Stimulated activated naive CD4-positive, alpha-beta T cell treated with Interleukin-2 at 50 U/mL for 16 hours (primary cell): ENCODE measurements around the gene CYTH3.

Experiments
- DNase-seq: peaks from one replicate; lab custom pipeline; 2025; lab: John Stamatoyannopoulos, UW

Gene CYTH3

GRCh38 chr7:6279937-6280336 is 7.5 kb upstream of the CYTH3 start:
- DNase-seq, result no peak

GRCh38 chr7:6279341-6279740 is 6.9 kb upstream of the CYTH3 start:
- DNase-seq, result no peak

- no peak for DNase-seq
Measured at GRCh38 chr7:6278749-6279310, 6.4 kb upstream of the CYTH3 start.

GRCh38 chr7:6277476-6277875 is 5.1 kb upstream of the CYTH3 start:
- DNase-seq, result no peak

GRCh38 chr7:6276911-6277408 is 4.5 kb upstream of the CYTH3 start:
- no peak for DNase-seq

- no peak for DNase-seq
Measured at GRCh38 chr7:6274743-6275142, 2.3 kb upstream of the CYTH3 start.

GRCh38 chr7:6273917-6274630 is 1.6 kb upstream of the CYTH3 start:
- no peak for DNase-seq

GRCh38 chr7:6273380-6273837 is 985 bp upstream of the CYTH3 start:
- no peak for DNase-seq

- DNase-seq, result peak; percentile 21
Measured at GRCh38 chr7:6271694-6272440, 557 bp downstream of the CYTH3 start.

GRCh38 chr7:6271060-6271658 is 1.3 kb downstream of the CYTH3 start:
- peak; percentile 29 for DNase-seq

GRCh38 chr7:6269527-6269926 is 2.9 kb downstream of the CYTH3 start:
- no peak for DNase-seq

GRCh38 chr7:6268907-6269306 is 3.5 kb downstream of the CYTH3 start:
- DNase-seq, result no peak

GRCh38 chr7:6268023-6268900 is 4.2 kb downstream of the CYTH3 start:
- no peak for DNase-seq

- DNase-seq, result no peak
Measured at GRCh38 chr7:6266699-6267098, 5.7 kb downstream of the CYTH3 start.

- DNase-seq, result no peak
Measured at GRCh38 chr7:6262221-6262620, 10.2 kb downstream of the CYTH3 start.

- no peak for DNase-seq
Measured at GRCh38 chr7:6261699-6262098, 10.7 kb downstream of the CYTH3 start.

GRCh38 chr7:6260291-6261187 is 11.9 kb downstream of the CYTH3 start:
- no peak for DNase-seq

- DNase-seq, result no peak
Measured at GRCh38 chr7:6259257-6259656, 13.2 kb downstream of the CYTH3 start.

GRCh38 chr7:6258440-6259182 is 13.8 kb downstream of the CYTH3 start:
- DNase-seq, result no peak

GRCh38 chr7:6257675-6258074 is 14.7 kb downstream of the CYTH3 start:
- DNase-seq, result no peak
